GM10248 (cell line): Measurements from ENCODE around the gene PDE4D.

Experiments
- CTCF ChIA-PET: fragments of 300-600 bp; sonication (Branson Sonifier 250); formaldehyde crosslinking; extraction: SDS; loops from one replicate; lab custom pipeline; 2021; ENCODE audit warnings: antibody characterized with exemption; lab: Yijun Ruan, JAX
- POLR2A ChIA-PET: fragments of 350-650 bp; sonication (Branson Sonifier 250); formaldehyde crosslinking; extraction: SDS; loops from one replicate; lab custom pipeline; 2020; ENCODE audit warnings: antibody characterized with exemption; lab: Yijun Ruan, JAX
- DNase-seq: peaks from one replicate; pipeline ENCODE4 v3.0.0; 2012; ENCODE audit errors: extremely low spot score
- CTCF ChIP-seq: IDR thresholded peaks from 2 replicates; pipeline ENCODE4 v1.5.1; 2012; ENCODE audit warnings: mild to moderate bottlenecking, low read depth; ENCODE audit errors: extremely low read depth, missing control alignments, control extremely low read depth

Gene PDE4D

GRCh38 chr5:59008816-59009473 is 884.6 kb downstream of the PDE4D start:
- ChIA-PET POLR2A (no interaction called here), CTCF (interaction anchor here (3.3 kb wide), 1 partner anchor 115 kb away, joined by 42 read pairs; no protein-coding TSS in a partner anchor)
- DNase-seq, result no peak
- TF ChIP-seq CTCF, result no peak

- peak; percentile 15 for DNase-seq
- CTCF ChIA-PET, result interaction anchor here (1.0 to 3.3 kb wide), 7 partner anchors 11 to 149 kb away, joined by 3 to 42 read pairs (median 3); no protein-coding TSS in a partner anchor
- TF ChIP-seq CTCF, result peak; percentile 47
- POLR2A ChIA-PET, result no interaction called here
Measured at GRCh38 chr5:59007460-59008063, 886.0 kb downstream of the PDE4D start.

GRCh38 chr5:59005934-59006701 is 887.4 kb downstream of the PDE4D start:
- CTCF ChIA-PET, result interaction anchor here (1.0 to 3.3 kb wide), 4 partner anchors 29 to 134 kb away, joined by 3 to 42 read pairs (median 6); no protein-coding TSS in a partner anchor
- POLR2A ChIA-PET, result no interaction called here

GRCh38 chr5:59003641-59004040 is 889.9 kb downstream of the PDE4D start:
- ChIA-PET CTCF (interaction anchor here (1.2 kb wide), 1 partner anchor 39 kb away, joined by 3 read pairs; no protein-coding TSS in a partner anchor), POLR2A (no interaction called here)
- no peak for DNase-seq
- TF ChIP-seq CTCF, result no peak

More at GRCh38 chr5:59005934-59006701, 887.4 kb downstream of the PDE4D start:
- no peak for DNase-seq
- no peak for TF ChIP-seq CTCF

GRCh38 chr5:59003124-59003523 is 890.4 kb downstream of the PDE4D start:
- TF ChIP-seq CTCF, result no peak
- ChIA-PET POLR2A (no interaction called here), CTCF (interaction anchor here (1.2 kb wide), 1 partner anchor 40 kb away, joined by 3 read pairs; no protein-coding TSS in a partner anchor)
- DNase-seq, result no peak
